Transverse colon (tissue), 4 donors: Measurements from ENCODE around the gene NUTM2D. TPM values are rescaled to one million over a fixed set of nuclear protein-coding genes. Genes with fewer than 3 reads are reported as not detected.
A peak's percentile ranks its signal among the peaks of the same experiment; 100 is the strongest.
"Not testable (repeated sequence)": the region's sequence is repeated elsewhere in the genome, so short reads cannot be mapped to it uniquely, and the experiment has no call there.

Experiments used
- DNase-seq: peaks from one replicate; pipeline ENCODE4 v3.0.0-alpha.2; 2019
- H3K27ac ChIP-seq, 4 donors: fragments of 200-600 bp; sonication (generic); 2 replicates each; pipeline ENCODE4 v1.5.1; 2016 to 2018; ENCODE audit warnings: inconsistent platforms in 4 of 4
- H3K27me3 ChIP-seq: fragments of 200-600 bp; sonication (generic); 2 replicates; pipeline ENCODE4 v1.5.1; 2017; ENCODE audit warnings: inconsistent platforms
- H3K36me3 ChIP-seq, 4 donors: fragments of 200-600 bp; sonication (generic); 2 replicates each; pipeline ENCODE4 v1.5.1; 2017 to 2019; ENCODE audit warnings: inconsistent platforms in 4 of 4
- H3K4me1 ChIP-seq, 4 donors: fragments of 200-600 bp; sonication (generic); 2 replicates each; pipeline ENCODE4 v1.5.1; 2017 to 2020; ENCODE audit warnings: inconsistent platforms in 4 of 4
- H3K4me3 ChIP-seq, 4 donors: fragments of 200-600 bp; sonication (generic); 1 replicate in 1 of 4; 2 replicates in 3 of 4; pipeline versions ENCODE4 v1.5.1 to v1.6.1; 2017 to 2019; ENCODE audit warnings: inconsistent platforms in 4 of 4
- H3K9me3 ChIP-seq, 2 donors: fragments of 200-600 bp; sonication (generic); 2 replicates each; pipeline ENCODE4 v1.5.1; 2017 to 2019; ENCODE audit warnings: inconsistent platforms in 2 of 2
- POLR2A ChIP-seq: fragments of 450-650 bp; IDR thresholded peaks from one replicate; pipeline ENCODE4 v1.6.1; 2016; ENCODE audit warnings: antibody characterized with exemption, mild to moderate bottlenecking, moderate library complexity
- POLR2AphosphoS5 ChIP-seq, 3 donors: sonication (generic); formaldehyde crosslinking; IDR thresholded peaks; one replicate each; pipeline ENCODE4 v1.6.1; 2016; ENCODE audit warnings: antibody characterized with exemption in 3 of 3
- WGBS, 2 donors: methylation state at CpG; one replicate each; pipeline ENCODE4 v1.1.5; 2018; ENCODE audit warnings: low coverage in 1 of 2; 5-methylcytosine and 5-hydroxymethylcytosine counted together
- in situ Hi-C, 4 donors: fragments of 200-750 bp; cut with MboI; loops; one replicate each; pipeline versions ENCODE4 v1.15.0 to v1.15.1; 2017; ENCODE audit warnings: low sequenced_read_pairs in 3 of 4, low pct_ligation_motif_present in 1 of 4, low pct_unique_long_range_greater_than_20kb in 1 of 4
- intact Hi-C: fragments of 100-400 bp; cut with DNase I; formaldehyde crosslinking; loops from one replicate; pipeline ENCODE4 v1.15.1; 2023; ENCODE audit warnings: low total_unique reads
- total RNA-seq, 4 donors: library from RNA; depleted of rRNA; stranded (reverse); fragments of >200 nt; gene quantifications; one replicate each; pipeline ENCODE4 v1.1.0, GENCODE V29; 2016
- TF ChIP-seq, protein P1 (sequence below), 5 experiments: fragments of 200-600 bp in 3 of 5; fragments of 450-650 bp in 2 of 5; sonication (generic) in 3 of 5; IDR thresholded peaks; 1 replicate in 2 of 5; 2 replicates in 3 of 5; pipeline ENCODE4 v1.5.1; 2016 to 2017; ENCODE audit warnings: antibody characterized with exemption in 5 of 5, inconsistent platforms in 3 of 5, mild to moderate bottlenecking in 2 of 5, moderate library complexity in 1 of 5

NUTM2D gene
- total RNA-seq, 4 donors from 2014 or later: 4.0 to 49.0 (median 4.6) TPM

DNA sequence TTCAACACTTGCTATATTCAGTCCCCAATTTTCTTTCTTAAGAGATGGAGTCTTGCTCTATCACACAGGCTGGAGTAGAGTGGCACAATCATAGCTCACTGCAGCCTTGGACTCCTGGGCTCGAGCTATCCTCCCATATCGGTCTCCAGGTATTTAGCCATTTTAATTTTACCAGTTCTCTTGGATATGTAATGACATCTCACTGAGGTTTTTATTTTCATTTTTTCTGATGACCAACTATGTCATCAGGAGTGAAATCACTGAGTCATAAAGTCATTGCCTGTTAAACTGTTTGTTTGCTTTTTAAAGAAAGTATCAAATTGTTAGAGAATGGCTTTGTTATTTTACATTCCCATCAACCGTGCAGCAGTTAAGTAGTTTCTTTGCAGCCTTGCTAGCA is 17.1 kb upstream of the NUTM2D start:
- in situ Hi-C loops, H3K4me3 ChIP-seq: not testable (repeated sequence)
- 32 to 60% methylated on average over 3 of the region's 3 CpGs for WGBS, 2 donors

DNA sequence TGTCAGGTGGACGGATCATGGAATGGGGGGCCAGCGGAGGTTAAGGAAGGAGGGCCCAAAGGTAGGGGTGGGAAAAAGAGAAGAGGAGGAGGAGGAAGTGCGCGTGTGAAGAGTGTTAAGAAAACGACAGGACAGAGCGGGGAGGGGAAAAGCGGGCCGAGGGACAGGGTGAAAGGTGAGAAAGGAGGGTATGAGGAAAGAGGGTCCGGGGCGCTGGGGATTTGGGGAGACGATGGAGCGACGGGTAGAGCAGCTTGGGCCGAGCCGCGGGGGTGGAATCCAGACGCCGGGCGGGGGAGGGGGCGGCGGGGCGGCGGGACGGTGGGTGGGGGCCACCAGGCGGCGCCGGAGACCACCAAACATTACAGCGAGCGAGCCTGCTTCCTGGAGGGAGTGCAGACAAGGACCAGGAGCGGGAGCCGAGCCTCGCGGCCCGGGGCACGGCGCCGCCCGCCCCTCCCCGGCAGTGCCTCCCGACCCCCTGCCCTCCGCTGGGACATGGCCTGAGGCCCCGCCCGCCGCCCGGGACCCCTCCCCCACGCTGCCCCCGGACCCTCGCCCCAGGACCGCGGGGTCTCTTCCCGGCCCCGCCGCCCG is 15.9 kb upstream of the NUTM2D start:
- intact Hi-C loops, H3K9me3 ChIP-seq, H3K36me3 ChIP-seq, in situ Hi-C loops, H3K27me3 ChIP-seq: not testable (repeated sequence)
- Histone ChIP-seq H3K27ac (peak overlapping the region; percentile 86 to 93 (median 92)), H3K4me1 (peaks cover 4 to 20% (median 7%) of the 10 kb centered on the region in 4 donors), H3K4me3 (peak overlapping the region in 3 of 4 donors; percentile 46 to 73 (median 54))
- 0% methylated on average over 13 of the region's 54 CpGs; no CpG with 5 or more reads in 1 of the 2 donors for WGBS, 2 donors
- DNase-seq: peak; percentile 33

More for the DNA sequence above, 17.1 kb upstream of the NUTM2D start:
- H3K9me3 ChIP-seq, H3K27me3 ChIP-seq, H3K36me3 ChIP-seq, intact Hi-C loops, DNase-seq: not testable (repeated sequence)
- Histone ChIP-seq H3K4me1 (peaks cover 4 to 20% (median 7%) of the 10 kb centered on the region in 4 donors), H3K27ac (peak overlapping the region in 1 of 4 donors; percentile 9)

DNA sequence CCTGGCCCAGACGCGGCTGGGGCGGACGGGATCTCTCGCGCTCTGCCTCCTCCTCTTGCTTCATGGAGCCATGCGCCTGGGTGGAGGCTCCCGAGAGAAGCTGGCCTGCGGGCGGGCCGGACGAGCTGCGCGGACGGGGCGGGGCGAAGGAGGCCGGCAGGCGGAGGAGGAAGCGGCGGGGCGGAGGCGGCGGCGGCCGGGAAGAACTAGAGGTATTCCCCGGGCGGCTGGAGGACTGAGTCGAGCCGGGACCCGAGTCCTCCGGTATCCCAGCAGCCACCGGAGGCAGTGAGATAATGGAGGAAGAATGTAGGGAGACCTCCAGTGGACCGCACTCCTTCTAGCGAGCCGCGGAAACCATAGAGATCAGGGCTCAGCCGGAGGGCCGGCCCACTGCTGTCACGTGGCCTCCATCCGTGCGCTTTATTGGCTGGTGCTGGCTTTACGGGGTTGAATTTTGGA is 15.3 kb upstream of the NUTM2D start:
- intact Hi-C loops: not testable (repeated sequence)

DNA sequence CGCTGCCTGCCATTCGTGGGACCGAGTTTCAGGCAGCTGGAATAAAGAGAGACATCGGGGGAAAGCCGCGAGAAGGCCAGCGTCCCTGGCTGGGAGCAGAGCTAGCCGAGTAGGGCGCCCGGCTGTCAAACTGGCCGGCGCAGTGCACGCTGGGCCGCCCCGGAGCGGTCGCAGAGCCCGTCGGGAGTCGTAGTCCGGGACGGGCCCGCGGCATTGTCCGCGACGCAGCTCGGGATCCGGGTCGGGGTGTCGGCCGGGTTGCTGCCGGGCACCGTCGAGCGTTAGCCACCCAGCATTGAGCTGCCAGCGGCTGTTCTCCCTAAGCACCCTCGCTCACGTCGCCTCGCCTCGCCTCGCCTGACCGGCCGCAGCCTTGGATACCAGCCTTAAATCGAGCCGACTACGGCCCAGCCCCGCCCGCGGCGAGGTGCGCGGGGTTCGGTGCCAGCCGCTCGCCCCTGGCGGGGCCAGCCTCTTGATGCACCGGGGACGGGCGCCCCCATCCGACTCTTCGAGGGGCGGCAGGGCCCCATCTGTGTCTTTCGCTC is 14.8 kb upstream of the NUTM2D start:
- WGBS, 2 donors: 1% methylated on average over 36 of the region's 65 CpGs; no CpG with 5 or more reads in 1 of the 2 donors
- H3K9me3 ChIP-seq, H3K36me3 ChIP-seq, H3K27me3 ChIP-seq, in situ Hi-C loops, intact Hi-C loops: not testable (repeated sequence)
- peak; percentile 88 for DNase-seq
- Histone ChIP-seq H3K4me3 (peak overlapping the region; percentile 19 to 73 (median 50)), H3K4me1 (peaks cover 4 to 20% (median 7%) of the 10 kb centered on the region in 4 donors), H3K27ac (peak overlapping the region; percentile 86 to 93 (median 92))
- TF ChIP-seq, protein P1, sequence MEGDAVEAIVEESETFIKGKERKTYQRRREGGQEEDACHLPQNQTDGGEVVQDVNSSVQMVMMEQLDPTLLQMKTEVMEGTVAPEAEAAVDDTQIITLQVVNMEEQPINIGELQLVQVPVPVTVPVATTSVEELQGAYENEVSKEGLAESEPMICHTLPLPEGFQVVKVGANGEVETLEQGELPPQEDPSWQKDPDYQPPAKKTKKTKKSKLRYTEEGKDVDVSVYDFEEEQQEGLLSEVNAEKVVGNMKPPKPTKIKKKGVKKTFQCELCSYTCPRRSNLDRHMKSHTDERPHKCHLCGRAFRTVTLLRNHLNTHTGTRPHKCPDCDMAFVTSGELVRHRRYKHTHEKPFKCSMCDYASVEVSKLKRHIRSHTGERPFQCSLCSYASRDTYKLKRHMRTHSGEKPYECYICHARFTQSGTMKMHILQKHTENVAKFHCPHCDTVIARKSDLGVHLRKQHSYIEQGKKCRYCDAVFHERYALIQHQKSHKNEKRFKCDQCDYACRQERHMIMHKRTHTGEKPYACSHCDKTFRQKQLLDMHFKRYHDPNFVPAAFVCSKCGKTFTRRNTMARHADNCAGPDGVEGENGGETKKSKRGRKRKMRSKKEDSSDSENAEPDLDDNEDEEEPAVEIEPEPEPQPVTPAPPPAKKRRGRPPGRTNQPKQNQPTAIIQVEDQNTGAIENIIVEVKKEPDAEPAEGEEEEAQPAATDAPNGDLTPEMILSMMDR (IDR thresholded peaks at IDR 0.05): peak; percentile 25 to 61 (median 47)
- TF ChIP-seq POLR2A (peak; percentile 59), POLR2AphosphoS5 (IDR thresholded peaks at IDR 0.05) (peak in 2 of 3 donors; percentile 4 to 68)

More for the DNA sequence above, 15.3 kb upstream of the NUTM2D start:
- in situ Hi-C loops, H3K36me3 ChIP-seq, H3K27me3 ChIP-seq, H3K9me3 ChIP-seq: not testable (repeated sequence)
- Histone ChIP-seq H3K4me3 (peak overlapping the region; percentile 46 to 73 (median 52)), H3K27ac (peak overlapping the region; percentile 86 to 93 (median 92)), H3K4me1 (peaks cover 4 to 20% (median 7%) of the 10 kb centered on the region in 4 donors)
- 1% methylated on average over 31 of the region's 43 CpGs; no CpG with 5 or more reads in 1 of the 2 donors for WGBS, 2 donors
- TF ChIP-seq POLR2A (peak; percentile 43), POLR2AphosphoS5 (IDR thresholded peaks at IDR 0.05) (peak; percentile 25 to 64 (median 52))
- DNase-seq: peak; percentile 94

DNA sequence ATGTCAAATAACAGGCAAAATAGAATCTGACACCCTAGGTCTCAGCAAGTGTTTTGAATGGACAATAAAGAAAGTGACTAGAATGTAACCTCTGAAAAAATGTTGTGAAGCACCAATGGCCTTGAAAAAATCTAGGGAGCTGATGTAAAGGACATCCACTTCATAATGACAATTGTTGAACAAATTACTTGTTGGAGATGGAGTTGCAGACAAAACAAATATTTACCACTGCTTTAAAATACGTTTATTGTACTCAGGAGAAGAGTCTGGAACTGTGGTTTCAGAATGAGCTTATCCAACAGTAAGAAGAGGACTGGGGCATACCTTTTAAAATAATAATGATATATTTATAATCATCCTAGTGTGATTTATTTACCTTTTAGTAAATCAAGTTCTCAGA is 11.8 kb upstream of the NUTM2D start:
- intact Hi-C loops, H3K27me3 ChIP-seq, H3K9me3 ChIP-seq, H3K36me3 ChIP-seq, in situ Hi-C loops, DNase-seq, H3K27ac ChIP-seq, H3K4me3 ChIP-seq, H3K4me1 ChIP-seq: not testable (repeated sequence)
- WGBS, 2 donors: 41 to 44% methylated on average over 1 of the region's 1 CpG

DNA sequence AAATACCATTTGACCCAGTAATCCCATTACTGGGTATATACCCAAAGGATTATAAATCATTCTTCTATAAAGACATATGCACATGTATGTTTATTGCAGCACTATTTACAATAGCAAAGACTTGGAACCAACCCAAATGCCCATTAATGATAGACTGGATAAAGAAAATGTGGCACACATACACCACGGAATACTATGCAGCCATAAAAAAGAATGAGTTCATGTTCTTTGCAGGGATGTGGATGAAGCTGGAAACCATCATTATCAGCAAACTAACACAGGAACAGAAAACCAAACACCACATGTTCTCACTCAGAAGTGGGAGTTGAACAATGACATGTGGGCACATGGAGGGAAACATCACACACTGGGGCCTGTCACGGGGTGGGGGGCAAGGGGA is 7.4 kb upstream of the NUTM2D start:
- H3K27ac ChIP-seq, intact Hi-C loops, H3K36me3 ChIP-seq, H3K27me3 ChIP-seq, H3K4me1 ChIP-seq, H3K9me3 ChIP-seq, in situ Hi-C loops, H3K4me3 ChIP-seq, DNase-seq: not testable (repeated sequence)
- WGBS, 2 donors: 91% methylated on average over 2 of the region's 2 CpGs; no CpG with 5 or more reads in 1 of the 2 donors

DNA sequence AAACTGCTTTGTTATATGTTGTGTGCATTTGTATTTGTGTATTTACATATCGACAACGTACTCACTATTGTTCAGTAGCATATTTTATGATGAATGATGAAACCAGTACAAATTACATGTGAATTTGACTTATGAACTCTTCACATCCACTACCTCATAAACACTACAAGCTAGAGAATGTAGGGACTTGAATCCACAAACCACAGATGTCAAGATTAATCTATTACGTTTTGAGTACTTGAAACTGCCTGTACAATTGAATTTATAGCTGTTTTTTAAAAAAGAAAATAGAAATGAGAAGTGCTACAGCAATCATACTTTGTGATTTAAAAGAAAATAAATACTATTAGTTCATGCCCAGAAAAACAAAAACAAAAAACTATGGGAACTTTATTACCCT is 4.7 kb upstream of the NUTM2D start:
- H3K27me3 ChIP-seq, in situ Hi-C loops, intact Hi-C loops, H3K4me1 ChIP-seq, H3K36me3 ChIP-seq, H3K9me3 ChIP-seq, H3K27ac ChIP-seq, DNase-seq, H3K4me3 ChIP-seq: not testable (repeated sequence)
- 54 to 57% methylated on average over 3 of the region's 3 CpGs for WGBS, 2 donors

DNA sequence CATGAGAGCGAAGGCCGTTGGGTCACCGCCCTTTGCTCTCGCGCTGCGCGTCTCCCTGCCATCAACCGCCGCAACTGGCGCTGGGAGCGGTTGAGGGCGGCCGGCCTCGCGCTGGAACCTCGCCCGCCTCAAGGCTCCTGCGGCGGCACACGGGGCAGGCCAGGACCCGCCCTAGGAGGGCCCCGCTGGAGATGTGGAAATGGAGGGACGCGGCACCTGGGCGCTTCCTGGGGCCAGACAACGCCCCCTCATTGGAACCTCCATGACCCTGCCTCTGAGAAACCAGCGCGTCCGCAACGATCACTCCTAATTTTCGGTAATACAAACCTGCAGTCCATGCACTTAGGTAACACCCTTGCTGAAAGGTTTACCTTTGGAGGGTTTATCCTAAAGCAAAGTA is 2.4 kb upstream of the NUTM2D start:
- WGBS, 2 donors: 95% methylated on average over 6 of the region's 31 CpGs; no CpG with 5 or more reads in 1 of the 2 donors
- H3K27me3 ChIP-seq, intact Hi-C loops, H3K4me3 ChIP-seq, H3K4me1 ChIP-seq, H3K9me3 ChIP-seq, H3K36me3 ChIP-seq, in situ Hi-C loops, H3K27ac ChIP-seq, DNase-seq: not testable (repeated sequence)

DNA sequence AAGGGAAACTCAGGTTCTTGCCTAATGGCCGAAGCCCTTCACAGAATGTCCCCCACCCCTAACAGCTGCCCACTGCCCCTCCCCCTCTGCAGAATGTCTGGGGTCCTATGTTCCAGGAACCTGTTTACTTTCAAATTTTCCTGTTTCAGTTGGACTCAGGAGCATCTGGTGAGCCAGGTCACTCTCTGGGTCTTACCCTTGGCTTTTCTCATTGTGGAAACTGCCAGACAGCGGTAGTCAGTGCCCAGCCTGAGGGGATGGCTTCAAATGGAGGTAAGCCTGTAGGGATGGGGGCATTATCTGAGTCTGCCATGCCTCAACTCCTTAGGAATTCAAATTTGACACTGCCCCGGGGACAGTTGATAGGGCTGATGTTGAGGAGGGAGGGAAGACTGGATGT is 615 bp downstream of the NUTM2D start:
- H3K27ac ChIP-seq, H3K4me1 ChIP-seq, H3K9me3 ChIP-seq, intact Hi-C loops, DNase-seq, H3K27me3 ChIP-seq, H3K36me3 ChIP-seq, in situ Hi-C loops, H3K4me3 ChIP-seq: not testable (repeated sequence)
- WGBS, 2 donors: 89% methylated on average over 1 of the region's 3 CpGs; no CpG with 5 or more reads in 1 of the 2 donors
